Activated CD8-positive, alpha-beta memory T cell treated with anti-CD3 and anti-CD28 coated beads for 4 hours (primary cell): Measurements from ENCODE around the gene TMPRSS13.
"Not testable (repeated sequence)": the region's sequence is repeated elsewhere in the genome, so short reads cannot be mapped to it uniquely, and the experiment has no call there.

Experiments used
- DNase-seq, 2 donors: peaks; one replicate each; pipeline ENCODE4 v3.0.0-alpha.2; 2020; ENCODE audit warnings: low read depth in 2 of 2

Gene TMPRSS13

DNA sequence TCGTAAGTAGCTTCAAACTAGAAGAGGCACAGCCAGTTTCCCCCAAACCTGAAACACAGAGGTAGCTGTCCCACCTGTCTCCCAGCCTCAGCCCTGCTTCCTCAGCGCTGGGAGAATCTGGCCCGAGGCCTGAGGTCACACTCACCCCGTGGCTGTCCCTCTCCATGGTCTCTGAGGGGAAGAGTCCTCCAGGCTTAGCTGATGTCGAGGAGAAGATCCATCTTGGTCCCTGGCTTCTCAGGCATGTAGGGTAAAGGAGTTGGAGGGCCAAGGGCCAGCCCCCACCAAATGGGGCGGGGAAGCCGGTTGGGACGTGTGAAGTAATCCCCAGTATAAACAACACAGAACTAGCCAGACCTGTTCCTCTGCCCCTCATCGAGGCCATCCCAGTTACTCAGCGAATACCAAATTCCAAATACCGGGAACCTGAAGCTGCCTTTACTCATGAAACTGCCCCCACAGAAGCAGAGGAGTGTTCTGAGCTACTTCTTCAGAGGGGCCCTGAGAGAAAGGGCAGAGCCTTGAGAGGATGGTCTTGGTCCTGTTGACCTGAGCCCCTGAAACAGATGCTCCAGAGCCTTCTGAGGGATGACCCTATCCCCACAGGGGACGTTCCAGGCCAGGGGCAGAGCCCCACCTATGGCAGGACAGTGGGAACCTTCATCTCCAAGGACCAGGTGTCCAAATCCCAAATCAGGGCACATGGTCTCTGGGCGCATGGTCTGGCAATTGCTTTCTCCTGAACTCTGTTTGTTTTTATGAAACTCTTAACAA, at the start of gene TMPRSS13:
TSS of gene TMPRSS13 (minus strand) at position 261 of the 774 bp plus-strand sequence. CDS start at position 166, 95 bp downstream.
- no peak for DNase-seq

DNA sequence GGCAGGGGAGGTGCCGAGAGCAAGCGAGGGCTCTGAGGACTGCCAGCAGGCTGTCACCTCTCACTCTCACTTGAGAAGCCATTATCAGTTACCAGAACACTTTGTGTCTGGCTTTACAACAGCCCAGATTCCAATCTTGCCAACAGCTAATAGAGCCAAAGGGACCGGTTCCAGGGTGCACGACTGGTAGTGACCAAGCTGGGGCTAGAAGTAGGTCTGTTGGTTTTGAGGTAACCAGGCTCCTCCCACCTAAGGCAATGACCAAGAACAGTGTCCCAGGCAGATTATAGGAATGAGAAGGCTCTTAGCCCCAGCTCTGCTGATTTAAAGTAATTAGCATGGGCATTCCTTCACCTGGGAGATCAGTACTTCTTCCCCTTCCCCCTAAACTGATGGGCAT, 49.8 kb upstream of the TMPRSS13 start:
- DNase-seq, result no peak

DNA sequence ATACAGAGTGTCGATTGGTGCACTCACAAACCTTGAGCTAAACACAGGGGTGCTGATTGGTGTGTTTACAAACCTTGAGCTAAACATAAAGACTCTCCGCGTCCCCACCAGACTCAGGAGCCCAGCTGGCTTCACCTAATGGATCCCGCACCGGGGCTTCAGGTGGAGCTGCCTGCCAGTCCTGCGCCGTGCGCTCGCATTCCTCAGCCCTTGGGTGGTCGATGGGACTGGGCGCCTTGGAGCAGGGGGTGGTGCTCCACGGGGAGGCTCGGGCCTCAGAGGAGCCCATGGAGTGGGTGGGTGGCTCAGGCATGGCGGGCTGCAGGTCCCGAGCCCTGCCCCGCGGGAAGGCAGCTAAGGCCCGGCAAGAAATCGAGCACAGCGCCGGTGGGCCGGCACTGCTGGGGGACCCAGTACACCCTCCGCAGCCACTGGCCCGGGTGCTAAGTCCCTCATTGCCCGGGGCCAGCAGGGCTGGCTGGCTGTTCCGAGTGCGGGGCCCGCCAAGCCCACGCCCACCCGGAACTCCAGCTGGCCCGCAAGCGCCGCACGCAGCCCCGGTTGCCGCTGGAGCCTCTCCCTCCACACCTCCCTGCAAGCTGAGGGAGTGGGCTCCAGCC, 49.2 kb upstream of the TMPRSS13 start:
- not testable (repeated sequence) for DNase-seq

DNA sequence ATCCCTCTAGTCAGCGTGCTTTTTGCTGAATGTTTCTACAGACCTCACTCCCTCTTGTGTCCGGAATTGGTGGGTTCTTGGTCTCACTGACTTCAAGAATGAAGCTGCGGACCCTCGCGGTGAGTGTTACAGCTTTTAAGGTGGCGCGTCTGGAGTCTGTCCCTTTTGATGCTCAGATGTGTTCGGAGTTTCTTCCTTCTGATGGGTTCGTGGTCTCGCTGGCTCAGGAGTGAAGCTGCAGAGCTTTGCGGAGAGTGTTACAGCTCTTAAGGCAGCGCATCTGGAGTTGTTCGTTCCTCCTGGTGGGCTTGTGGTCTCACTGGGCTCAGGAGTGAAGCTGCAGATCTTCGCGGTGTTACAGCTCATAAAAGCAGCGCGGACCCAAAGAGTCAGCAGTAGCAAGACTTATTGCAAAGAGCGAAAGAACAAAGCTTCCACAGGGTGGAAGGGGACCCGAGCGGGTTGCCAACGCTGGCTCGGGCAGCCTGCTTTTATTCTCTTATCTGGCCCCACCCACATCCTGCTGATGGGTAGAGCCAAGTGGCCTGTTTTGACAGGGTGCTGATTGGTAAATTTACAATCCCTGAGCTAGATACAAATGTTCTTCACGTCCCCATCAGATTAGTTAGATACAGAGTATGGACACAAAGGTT, 48.5 kb upstream of the TMPRSS13 start:
- not testable (repeated sequence) for DNase-seq

DNA sequence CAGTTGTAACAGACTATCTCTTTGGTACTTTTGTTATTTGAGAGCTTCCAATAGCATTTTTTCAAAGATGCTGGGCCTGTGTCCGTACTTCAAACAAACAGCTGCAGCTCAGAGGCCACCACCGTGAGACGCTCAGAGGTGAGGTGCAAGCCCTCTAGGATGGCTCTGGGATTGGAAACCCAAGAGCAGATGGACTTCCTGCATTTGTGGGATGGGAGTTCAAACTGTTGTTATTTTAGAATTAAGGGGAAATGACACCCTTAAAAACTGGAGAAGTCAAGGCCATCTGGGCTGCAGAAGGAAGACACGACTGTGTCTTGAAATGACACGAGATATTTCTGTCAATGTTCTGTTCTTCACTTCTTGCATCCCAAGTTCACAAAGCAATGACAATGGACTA, 47.8 kb upstream of the TMPRSS13 start:
- no peak for DNase-seq

DNA sequence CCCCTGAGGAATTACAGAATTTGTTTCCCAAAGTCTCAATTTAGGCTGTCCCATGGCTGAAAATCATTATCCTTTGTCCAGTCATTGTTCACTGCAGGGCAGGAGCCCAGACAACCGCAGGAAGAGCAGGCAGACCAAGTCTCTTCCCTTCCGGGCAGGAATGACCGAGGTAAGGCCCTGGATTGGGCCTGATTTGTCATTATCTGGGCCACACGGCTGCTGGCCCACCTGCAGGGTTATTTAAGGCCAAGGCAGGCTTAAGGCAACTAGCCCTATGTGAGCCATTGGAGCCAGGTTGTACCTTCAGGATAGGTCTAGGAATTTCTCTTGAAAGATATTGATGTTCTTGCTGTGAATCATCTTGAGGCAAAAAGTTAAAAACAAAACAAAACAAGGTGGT, 47.2 kb upstream of the TMPRSS13 start:
- no peak for DNase-seq

DNA sequence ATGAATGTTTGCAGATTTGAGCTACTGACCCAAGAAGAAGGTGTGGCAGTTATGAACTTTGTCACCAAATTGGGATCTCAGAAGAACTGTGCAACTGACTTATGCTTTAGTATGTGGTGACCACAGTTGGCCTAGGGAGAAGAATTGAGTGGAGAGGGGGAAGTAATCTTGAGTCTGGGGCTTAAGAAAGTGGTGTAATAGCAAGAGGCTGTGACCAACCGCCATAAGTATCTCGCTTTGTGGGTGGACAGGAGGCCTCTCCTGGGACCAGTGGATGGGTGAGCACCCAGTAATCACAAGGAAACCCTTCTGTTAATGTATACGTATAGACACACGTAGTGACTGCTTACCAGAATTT, 44.3 kb upstream of the TMPRSS13 start:
- no peak for DNase-seq

DNA sequence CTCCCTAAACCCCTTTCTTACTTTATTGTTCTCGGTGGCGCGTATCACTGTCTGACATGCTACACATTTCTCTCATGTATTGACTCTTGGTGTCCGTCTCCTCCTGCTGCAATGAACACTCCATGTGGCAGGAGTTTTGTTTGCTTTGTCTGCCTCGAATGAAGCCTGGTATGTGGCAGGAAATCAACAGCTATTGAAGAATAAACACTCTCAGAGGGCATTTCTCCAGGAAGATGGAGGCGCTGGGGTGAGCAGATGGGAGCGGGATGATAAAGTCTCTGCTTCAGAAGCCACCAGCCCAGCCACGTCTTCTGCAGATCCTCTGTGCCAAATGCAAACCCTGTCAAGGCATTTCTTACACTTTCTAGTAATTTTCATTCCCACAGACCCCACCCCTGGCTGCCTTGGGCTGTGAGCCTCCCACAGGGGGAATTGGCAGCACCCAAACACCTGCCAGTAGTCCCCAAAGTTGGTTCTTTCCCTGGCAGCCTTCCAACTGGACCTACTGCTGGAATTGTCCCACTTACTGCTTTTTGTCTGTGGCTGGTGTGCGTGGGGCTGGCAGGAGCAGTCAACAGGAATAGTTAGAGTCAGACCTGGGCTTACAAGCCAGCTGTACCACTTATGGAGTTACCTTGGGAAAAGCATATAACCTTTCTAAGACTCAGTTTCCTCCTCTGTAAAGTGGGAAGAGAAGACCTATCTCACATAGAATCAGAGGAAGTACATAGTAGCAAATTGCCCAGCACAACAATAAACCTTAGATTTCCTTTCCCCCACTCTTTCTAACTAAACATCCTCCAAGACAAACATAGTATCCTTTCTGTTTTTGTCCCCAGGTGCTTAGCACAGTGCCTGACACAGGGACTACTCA, 43.7 kb upstream of the TMPRSS13 start:
- no peak for DNase-seq

DNA sequence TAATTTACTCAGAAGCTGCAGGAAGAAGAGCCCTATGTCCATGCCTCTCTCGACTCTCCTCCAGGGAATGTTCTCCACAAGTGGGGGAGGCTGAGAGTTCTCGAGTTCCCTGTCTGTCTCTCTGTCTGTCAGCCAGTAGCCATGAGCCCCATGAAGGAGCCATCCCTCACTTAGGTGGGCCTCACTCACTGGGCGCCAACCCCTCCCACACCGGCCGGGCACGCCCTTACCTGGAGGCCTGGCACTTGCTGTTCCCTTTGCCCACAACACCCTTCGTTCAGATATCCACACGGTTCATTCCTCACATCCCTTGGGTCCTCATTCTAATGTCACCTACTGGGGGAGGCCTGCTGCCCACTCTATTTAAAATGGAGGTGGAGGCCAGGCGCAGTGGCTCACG, 42.8 kb upstream of the TMPRSS13 start:
- DNase-seq, result no peak

DNA sequence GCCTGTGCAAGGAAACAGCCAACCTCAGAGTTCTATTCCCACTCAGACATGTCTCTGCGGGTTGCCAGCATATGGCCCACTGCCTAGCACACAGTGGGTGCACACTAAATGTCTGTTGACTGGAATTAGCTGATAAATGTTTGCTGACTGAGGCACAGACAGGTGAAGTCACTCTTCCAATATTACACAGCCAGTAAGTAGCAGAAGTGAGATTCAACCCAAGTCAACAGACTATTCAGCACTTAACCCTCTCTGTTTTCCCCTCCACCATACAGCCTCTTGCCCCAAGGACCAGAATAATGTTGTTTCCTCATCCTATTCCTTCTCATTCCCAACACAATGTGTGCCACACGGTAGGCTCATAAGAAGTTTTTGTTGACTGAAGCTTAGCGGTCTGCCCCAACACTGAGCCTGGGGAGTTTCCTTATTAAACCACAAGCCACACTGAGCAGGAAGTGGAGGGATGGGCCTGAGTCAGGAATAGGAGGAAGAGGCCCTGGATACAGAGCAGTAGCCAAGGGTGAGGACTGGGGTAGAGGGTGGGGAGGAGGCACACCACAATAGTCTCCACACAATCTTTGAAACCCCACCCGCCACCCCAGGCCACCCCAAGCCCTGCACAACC, 41.3 kb upstream of the TMPRSS13 start:
- no peak for DNase-seq

DNA sequence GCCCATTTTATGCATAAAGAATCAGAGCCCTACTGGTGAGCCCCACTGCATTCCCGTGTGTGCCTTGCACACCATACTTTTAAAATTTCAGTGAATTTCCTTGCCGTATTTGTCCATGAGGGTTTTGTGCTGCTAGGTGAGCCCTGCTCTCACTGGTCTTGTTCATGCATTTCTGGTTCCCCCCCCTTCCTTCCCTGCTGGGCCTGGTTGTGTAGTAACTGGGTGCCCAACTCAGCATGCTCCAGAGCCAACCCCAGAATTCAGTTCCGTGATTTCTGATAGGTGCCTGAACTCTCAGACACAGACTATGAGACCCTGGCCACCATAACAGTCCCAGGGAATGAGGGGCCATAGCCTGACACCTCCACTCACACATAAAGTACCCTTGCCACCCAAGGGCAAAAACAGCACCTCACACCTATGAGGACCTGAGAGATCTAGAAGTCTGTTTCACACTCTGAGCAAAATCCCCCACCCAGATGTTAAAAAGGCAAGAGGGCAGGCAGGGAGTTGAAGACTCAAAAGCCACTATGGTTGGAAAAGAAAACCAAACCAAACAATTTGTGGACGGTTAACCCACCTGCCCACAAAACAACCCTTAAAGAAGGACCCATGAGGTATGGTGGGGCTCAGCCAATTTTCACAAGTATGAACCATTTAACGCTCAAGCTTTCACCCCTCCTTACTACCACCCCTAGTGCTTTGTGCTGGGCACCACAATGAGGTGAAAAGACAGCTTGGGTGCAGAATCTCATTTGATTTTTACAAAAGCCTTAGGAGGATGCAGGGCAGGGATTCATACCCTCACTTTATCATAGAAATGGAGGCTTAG, 40.2 kb upstream of the TMPRSS13 start:
- DNase-seq, result no peak

DNA sequence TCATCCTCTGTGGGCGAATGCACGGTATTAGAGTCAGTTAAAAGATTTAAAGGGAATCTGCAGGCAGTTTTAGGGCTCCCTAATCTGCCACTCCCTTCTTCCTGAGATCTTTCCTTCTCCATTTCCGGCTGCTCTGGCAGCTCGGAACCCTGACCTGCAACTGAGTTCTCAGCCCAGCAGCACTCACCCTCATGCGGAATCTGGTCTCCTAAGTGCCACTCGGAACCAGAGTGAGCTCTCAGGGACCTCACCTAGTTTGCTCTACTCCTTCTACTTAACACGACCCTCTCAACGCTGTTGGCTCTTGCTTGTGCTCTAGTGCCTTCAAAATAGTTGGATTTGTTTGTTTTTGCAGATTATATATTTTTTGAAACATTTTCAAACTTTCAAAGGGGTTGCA, 37.7 kb upstream of the TMPRSS13 start:
- DNase-seq, result no peak

DNA sequence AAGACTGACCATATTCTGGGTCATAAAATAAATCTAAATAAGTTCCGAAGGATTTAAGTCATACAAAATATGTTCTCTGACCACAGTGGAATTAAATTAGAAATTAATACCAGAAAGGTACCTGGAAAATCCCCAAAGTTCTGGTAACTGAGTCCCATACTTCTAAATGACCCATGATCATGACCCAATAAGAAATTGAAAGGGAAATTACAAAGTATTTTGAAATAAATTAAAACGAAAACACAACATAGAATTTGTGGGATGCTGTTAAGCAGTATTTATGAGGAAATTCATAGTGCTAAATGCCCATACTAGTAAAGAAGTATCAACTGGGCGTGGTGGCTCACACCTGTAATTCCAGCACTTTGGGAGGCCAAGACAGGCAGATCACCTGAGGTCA, 33.6 kb upstream of the TMPRSS13 start:
- no peak for DNase-seq

DNA sequence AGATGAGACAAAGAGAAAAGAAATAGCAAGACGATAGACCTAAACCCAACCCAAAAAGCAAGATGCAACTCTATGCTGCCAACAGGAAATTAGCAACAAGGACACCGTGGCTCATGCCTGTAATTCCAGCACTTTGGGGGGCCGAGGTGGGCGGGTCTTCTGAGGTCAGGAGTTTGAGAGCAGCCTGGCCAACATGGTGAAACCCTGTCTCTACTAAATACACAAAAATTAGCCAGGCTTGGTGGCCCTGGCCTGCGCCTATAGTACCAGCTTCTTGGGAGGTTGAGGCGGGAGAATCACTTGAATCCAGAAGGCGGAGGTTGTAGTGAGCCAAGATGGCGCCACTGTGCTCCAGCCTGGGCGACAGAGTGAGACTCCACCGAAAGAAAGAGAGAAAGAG, 32.7 kb upstream of the TMPRSS13 start:
- DNase-seq, result no peak

DNA sequence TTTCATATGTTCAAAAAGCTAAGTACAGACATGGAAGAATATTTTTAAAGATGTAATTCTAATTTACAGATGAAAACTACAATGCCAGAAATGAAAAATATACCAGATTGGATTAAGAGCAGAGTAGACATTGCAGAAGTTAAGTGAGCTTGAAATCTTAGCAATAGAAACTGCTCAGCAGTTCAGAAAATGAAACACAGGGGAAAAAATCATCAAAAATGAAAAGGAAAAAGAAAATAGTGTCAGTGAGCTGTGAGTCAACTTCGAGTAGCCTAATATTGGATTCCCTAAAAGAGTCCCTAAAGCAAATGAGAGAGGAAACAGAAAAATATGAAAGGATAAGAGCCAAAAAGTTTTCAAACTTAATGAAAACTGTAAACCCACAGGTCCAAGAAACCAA, 31.2 kb upstream of the TMPRSS13 start:
- no peak for DNase-seq

DNA sequence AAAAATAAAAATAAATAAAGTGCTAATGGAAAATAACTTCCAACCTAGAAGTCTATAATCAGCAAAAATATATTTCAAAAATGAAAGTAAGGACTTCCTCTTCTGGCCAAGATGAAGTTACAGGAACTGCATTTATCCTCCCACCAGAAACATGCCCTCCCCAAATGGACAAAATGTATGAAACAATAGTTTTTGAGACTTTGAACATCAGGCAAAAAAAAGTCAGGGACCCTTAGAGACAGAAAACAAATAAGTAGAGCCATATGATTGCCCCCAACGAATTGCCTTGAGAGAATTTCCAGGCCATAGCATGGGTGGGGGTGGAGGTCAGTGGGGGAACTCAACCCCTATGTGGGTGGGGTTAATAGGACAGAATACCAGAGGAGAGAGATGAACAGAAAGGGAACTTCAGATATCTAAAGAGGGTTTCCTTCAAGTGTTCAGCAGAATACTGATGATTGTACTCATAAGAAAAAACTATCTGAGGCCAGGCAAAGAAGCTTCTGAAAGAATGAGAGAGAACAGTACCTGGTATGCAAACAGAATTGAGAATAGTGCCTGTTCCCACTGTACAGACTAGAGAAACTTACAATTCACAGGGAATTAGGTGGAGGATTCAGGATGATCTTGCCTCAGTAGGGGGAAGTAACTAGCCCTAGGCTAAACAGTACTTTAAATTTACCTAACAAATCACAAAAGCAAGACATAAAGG, 30.4 kb upstream of the TMPRSS13 start:
- DNase-seq, result no peak

DNA sequence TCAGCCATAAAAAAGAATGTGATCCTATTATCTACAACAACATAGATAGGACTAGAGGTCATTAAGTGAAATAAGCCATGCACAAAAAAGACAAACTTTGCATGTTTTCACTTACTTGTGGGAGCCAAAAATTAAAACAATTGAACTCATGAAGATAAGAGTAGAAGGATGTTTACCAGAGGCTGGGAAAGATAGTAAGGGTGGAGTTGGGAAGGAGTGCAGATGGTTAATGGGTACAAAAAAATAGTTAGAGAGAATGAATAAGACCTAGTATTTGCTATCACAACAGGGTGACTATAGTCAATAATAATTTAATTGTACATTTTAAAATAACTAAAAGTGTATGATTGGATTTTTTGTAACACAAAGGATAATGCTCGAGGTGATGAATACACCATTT, 29.7 kb upstream of the TMPRSS13 start:
- DNase-seq, result no peak

DNA sequence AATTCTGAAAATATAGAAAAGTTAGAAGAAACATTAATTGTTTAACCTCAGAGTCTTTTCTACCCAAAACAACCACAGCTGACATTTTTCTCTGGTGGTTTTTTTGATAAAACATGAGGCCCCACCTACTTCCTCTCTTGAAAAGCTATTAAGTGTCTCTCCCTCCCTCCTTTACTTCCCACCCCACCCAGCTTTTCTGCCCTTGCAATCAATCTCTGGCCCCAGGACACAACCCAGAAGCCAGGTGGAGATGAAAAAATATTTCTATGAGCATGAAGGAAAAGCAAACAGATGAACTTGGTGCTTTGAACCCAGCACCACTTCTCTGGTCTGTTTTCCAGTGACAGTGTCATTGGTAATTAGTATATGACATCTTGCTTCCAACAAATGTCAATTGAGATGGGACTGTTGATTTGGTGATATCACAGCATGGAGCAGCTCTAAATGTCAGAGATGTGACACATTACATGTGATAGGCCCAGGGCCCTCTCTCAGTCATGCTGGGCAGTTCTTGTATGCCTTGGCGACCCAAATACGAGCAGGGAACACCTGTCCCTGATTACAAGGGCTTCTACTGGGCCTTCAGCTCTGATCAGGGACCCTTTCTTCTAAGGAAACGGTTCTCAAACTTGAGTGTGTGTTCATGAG, 23.9 kb upstream of the TMPRSS13 start:
- DNase-seq, result no peak
